Dedifferentiated amniotic fluid mesenchymal stem cell (primary cell): Measurements from ENCODE around the gene TNS4.

ENCODE experiments used
- DNase-seq: peaks from one replicate; pipeline ENCODE4 v3.0.0-alpha.2; 2016; ENCODE audit errors: extremely low spot score

The TNS4 gene

GRCh38 chr17:40536295-40537171 is 35.1 kb upstream of the TNS4 start:
- no peak for DNase-seq

- no peak for DNase-seq
These were observed 34.5 kb upstream of the TNS4 start for GRCh38 chr17:40535924-40536294.

DNA sequence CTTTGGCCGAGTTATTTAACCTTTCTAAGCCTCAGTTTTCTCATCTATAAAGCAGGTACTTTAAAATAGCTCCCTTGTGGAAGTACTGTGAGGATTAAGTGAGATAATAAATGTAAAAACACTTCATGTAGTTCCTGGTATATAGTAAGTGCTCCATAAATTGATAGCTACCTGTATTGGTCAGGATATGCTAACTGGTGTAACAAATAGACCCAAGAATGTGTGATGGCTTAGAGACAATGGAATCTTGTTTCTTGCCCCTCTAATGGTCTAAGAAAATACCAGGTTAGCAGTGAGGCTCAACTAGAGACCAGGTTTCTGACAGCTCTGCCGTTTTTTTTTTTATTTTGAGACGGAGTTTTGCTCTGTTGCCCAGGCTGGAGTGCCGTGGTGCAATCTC is 34.0 kb upstream of the TNS4 start:
- no peak for DNase-seq

DNA sequence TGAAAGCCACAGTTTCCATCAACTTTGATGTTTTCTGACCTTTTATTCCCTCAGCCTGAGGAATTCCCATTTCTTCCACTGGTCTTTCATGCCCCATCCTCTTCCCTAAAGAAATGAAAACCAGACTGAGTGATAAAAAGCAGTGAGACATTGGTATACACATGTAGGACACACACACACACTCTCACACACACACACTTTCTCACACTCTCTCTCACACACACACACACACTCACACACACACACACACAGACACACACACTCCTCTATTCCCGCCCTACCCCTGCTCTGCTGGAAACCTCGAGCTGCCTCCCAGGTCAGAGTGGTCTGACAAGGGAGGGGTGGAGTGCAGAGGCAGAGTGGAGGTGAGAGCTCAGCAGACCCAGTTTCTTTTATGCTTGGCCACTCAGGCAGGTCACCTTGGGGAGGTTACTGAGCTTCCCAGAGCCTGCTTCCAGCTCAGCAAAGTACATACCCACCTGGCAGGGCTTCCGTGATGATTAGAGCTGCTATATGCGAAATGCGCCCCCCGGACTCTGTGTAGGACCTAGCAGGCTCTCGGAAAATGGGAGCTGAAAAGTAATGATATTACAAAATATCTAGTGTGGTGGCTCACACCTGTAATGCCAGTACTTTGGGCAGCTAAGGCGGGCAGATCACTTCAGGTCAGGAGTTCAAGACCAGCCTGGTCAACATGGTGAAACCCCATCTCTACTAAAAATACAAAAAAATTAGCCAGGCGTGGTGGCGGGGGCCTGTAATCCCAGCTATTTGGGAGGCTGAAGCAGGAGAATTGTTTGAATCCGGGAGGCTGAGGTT is 33.2 kb upstream of the TNS4 start:
- DNase-seq: no peak

DNA sequence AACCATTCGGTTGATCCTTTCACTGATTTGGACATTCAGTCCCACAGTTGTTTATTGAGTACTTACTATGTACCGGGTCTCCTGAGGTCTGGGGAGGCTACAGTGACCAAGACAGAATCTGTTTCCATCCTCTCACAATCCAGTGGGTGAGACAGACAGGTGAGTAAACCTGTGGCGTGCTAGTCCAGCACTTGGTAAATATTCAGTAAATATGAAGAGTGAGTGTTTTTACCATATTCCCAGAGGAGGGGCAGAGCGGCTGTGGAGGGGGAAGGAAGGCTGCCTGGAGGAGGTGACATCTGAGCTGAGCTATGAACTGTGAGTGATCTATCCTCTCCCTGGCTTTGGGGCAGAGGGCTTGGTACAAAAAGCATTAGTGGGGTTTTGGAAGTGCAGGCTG is 32.5 kb upstream of the TNS4 start:
- no peak for DNase-seq

DNA sequence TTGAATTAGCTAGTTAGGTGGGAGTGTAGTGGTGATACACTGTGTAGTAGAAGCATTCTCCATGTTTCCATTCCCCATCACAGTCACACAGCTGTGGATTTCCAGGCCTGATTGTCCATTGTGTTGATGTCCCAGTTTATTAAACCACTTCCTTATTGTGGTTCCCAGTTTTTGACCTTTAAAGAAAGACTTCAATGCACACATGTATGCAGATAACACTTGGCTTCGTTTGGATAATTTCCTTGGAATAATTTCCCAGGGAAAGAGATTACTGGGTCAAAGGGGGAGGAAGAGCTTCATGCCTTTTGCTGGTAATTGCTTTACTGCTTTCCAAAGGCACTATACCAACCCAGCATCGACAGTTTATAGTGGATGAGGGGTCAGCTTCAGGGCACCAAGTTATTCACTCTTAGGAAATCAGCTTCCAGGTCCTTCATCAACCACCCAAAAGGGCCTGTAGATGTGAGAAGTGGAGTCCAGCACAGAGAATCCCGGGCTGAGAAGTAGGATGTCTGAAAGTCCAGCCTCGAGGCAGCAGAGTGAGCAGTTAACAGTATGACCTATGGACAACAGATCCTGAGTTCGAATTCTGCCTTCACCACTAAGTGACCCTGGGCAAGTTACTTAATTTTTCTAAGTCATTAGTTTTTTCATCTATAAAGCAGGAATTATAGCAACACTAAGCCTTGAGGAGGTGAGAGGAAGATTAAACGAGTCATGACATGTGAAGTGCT is 31.3 kb upstream of the TNS4 start:
- DNase-seq: no peak

DNA sequence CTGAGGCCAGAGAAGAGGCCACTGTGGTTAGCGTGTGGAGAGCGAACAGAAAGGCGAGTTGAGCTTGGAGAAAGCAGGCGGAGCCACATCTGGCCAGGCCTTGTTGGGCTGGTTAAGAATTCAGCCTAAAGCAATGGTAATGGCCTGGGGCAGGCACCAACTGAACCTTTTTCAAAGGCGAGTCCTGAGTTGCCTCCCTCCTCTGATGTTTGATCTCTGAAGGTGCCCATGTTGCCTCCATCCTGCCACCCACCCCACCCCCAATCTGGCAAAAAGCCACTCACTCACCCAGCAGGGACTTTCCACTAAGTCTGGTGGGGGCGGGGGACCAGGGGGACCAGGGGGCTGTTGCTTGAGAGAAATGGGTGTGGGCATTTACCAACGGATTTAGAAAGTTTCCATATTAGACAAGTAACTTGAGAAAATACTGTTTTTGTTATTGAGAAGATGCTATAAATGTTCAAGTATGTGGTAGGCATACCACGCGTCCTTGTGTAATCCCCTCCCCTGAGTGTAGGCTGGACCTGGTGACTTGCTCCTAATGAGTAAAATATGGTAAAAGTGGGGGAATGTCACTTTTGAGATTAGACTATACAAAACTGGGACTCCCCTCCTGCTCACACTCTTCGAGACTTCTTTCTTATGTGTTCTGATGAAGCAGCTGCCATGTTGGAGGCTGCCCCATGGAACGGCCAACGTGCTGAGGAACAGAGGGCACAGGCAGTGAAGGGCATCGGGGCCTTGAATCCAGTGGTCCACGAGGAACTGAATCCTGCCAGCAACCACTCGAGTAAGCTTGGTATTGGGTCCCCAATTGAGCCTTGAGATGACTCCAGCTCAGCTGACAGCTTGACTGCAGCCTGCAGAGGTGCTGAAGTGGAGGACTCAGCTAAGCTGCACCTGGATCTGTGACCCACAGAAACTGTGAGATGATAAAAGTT is 29.9 kb upstream of the TNS4 start:
- DNase-seq: no peak

DNA sequence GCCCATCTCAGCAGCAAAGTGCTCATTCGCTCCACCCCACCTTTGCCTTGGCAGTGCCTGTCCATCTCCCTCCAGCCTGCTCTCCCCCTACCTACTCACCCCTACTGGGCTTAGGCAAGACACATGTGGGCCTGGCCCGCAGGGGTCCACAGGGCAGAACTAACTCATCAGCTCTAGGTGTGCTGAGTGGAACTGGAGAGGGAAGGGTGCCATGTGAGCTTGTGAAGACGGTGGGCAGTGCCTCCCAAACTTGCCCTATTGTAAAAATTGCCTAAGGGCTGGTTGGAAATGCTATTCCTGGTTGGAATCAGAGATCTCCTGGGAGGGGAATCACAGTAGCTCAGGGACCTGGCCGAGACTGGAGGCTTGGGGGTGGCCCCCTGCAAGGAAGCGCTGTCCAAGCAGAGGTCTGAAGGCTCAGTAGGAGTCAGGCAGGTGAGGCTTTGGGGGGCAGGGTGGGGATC is 29.1 kb upstream of the TNS4 start:
- no peak for DNase-seq

GRCh38 chr17:40529991-40530390 is 28.6 kb upstream of the TNS4 start:
- no peak for DNase-seq

- DNase-seq: no peak
These were observed 27.4 kb upstream of the TNS4 start for GRCh38 chr17:40528692-40529417.

- DNase-seq: no peak
These were observed 25.2 kb upstream of the TNS4 start for GRCh38 chr17:40526668-40527067.

GRCh38 chr17:40525294-40525693 is 23.9 kb upstream of the TNS4 start:
- DNase-seq: no peak

- no peak for DNase-seq
These were observed 23.0 kb upstream of the TNS4 start for GRCh38 chr17:40524243-40524965.

DNA sequence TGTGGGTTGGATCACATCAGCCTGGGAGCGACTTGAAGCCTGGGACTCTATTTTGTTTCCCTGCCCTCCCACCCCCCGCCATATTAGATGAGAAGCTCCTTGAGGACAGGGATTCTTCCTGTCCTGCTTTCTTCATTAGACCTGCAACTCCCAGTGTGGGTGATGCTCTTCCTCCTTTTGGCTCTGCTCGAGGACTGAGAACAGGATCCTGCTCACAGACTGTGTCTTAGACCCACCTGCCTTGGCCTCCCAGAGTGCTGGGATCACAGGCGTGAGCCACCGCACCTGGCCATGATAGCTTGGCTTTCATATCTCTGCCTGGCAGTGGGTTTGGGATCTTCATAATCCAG is 21.5 kb upstream of the TNS4 start:
- no peak for DNase-seq

DNA sequence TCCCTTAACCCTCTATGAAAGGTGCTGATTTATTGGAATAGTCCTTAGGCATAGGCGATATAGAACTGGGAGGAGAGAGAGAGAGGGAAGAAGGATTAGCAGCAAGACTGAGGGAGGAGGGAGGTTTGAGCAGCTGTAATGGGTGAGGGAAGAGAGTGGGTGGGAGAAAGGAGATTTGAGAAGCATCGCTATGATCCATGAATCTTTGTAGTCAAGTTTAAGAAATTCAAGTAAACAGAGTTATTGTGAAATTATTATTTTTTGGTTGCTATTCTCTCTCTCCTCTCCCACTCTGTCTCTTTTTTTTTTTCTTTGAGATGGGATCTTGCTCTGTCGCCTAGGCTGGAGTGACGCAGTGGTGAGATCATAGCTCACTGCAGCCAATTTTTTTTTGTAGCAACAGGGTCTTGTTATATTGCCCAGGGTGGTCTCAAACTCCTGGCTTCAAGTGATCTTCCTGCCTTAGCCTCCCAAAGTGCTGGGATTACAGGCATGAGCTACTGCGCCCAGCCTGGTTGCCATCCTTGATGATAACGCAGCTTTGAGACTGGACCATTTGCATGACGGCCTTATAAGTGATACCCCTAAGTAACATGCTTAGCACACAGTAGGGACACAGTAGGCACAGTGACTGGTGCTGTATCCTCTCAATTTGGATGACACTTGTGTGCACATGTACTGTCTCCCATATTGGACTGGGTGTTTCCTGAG is 21.0 kb upstream of the TNS4 start:
- peak; percentile 41 for DNase-seq

GRCh38 chr17:40520991-40521453 is 19.6 kb upstream of the TNS4 start:
- no peak for DNase-seq

DNA sequence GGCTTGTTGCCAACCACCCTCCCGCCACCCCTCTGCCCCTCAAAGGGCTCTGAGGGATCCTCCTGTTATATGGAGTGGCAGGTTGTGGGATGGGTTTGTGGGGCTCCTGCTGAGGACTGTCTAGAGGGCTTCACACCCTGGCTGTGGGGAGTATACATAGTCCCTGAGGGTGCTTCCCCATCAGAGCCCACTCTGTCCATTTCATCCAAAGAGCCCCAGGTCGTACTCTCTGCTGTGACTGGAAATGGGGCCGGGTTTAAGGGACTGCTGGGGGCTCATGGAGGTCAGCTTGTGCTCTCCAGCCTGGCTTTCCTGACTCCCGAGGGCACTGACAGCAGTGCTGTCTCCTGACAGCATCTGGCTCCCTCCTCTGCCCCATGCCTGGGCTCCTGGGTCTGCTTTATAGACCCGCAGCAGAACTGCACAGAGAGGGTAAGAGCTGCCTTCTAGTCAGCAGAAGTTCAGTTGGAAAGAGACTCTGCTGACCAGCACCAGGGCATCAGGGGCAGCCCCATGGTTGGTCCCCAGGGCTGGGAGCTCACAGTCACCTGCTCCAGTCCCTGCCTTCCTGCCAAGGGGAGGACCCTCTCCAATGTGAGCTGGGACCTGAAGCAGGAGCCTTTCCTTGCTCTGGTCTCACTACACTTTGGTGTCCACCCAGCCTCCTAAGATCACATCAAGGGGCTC is 17.8 kb upstream of the TNS4 start:
- DNase-seq: no peak

GRCh38 chr17:40518401-40519088 is 17.1 kb upstream of the TNS4 start:
- DNase-seq: no peak
